ENCODE measurements around the gene PDGFD.

GRCh38 chr11:104067534-104067933, 96.4 kb downstream of the PDGFD start:
- TF ChIP-seq CTCF (IDR thresholded peaks at IDR 0.05) (no peak), EZH2 (IDR thresholded peaks at IDR 0.05; ENCODE audit: borderline replicate concordance, insufficient read depth, low read depth, low read length, poor library complexity, severe bottlenecking) (no peak)

All from B cell (primary cell).